GM12892 (cell line): ENCODE data around the gene GPC4.

Experiments used
- POLR2A ChIP-seq: IDR thresholded peaks from 2 replicates; pipeline ENCODE4 v1.6.1; 2011; ENCODE audit warnings: low read depth, low read length, control low read depth
- POLR2AphosphoS5 ChIP-seq: IDR thresholded peaks from 2 replicates; pipeline ENCODE4 v1.6.1; 2011; ENCODE audit warnings: low read depth, low read length, control low read depth
- TAF1 ChIP-seq: IDR thresholded peaks from 2 replicates; pipeline ENCODE4 v1.6.1; 2011; ENCODE audit warnings: low read depth, mild to moderate bottlenecking, control low read depth, low read length, borderline replicate concordance

- TF ChIP-seq POLR2AphosphoS5 (no peak), TAF1 (no peak), POLR2A (no peak)
Measured at GRCh38 chrX:133418588-133418987, 3.3 kb upstream of the GPC4 start.
